ENCODE data around the gene RRAGD. TPM values are rescaled to one million over a fixed set of nuclear protein-coding genes. Genes with fewer than 3 reads are reported as not detected.

RRAGD gene
- polyA plus RNA-seq, 1 experiment: not detected

- CTCF ChIA-PET: interaction anchor here (1.2 to 1.3 kb wide), 2 partner anchors 9 to 52 kb away, joined by 3 to 4 read pairs; no protein-coding TSS in a partner anchor
- DNase-seq (ENCODE audit: low read depth): no peak
- no peak for TF ChIP-seq CTCF (IDR thresholded peaks at IDR 0.05; ENCODE audit: insufficient read depth, low read depth, low read length)
- POLR2A ChIA-PET: no interaction called here
- H3K4me3 ChIP-seq (ENCODE audit: low read depth, low read length): no peak overlapping the region
- no peaks in the 10 kb centered on the region for H3K27me3 ChIP-seq (ENCODE audit: control insufficient read depth, insufficient read depth, low read length)
- no peaks in the 10 kb centered on the region for H3K36me3 ChIP-seq (ENCODE audit: control insufficient read depth, insufficient read depth, low read length)
Observed at GRCh38 chr6:89320012-89320559, 92.0 kb downstream of the RRAGD start.

- Histone ChIP-seq H3K27me3 (ENCODE audit: control insufficient read depth, insufficient read depth, low read length) (no peaks in the 10 kb centered on the region), H3K4me3 (ENCODE audit: low read depth, low read length) (no peak overlapping the region), H3K36me3 (ENCODE audit: control insufficient read depth, insufficient read depth, low read length) (no peaks in the 10 kb centered on the region)
- POLR2A ChIA-PET: no interaction called here
- TF ChIP-seq CTCF (IDR thresholded peaks at IDR 0.05; ENCODE audit: insufficient read depth, low read depth, low read length): no peak
- CTCF ChIA-PET: interaction anchor here (2.8 kb wide), 1 partner anchor 52 kb away, joined by 7 read pairs; no protein-coding TSS in a partner anchor
- DNase-seq (ENCODE audit: low read depth): no peak
Observed at GRCh38 chr6:89317067-89317466, 95.0 kb downstream of the RRAGD start.

- no peak within 1 kb of the TSS for H3K4me3 ChIP-seq (ENCODE audit: low read depth, low read length)
- TF ChIP-seq CTCF (IDR thresholded peaks at IDR 0.05; ENCODE audit: insufficient read depth, low read depth, low read length): no peak
- H3K27me3 ChIP-seq (ENCODE audit: control insufficient read depth, insufficient read depth, low read length): no peaks in the 10 kb centered on the region
- CTCF ChIA-PET: interaction anchor here (2.8 kb wide), 1 partner anchor 53 kb away, joined by 7 read pairs; no protein-coding TSS in a partner anchor
- POLR2A ChIA-PET: no interaction called here
- no peaks in the 10 kb centered on the region for H3K36me3 ChIP-seq (ENCODE audit: control insufficient read depth, insufficient read depth, low read length)
- no peak for DNase-seq (ENCODE audit: low read depth)
Observed at GRCh38 chr6:89315249-89315885, 96.7 kb downstream of the RRAGD start, which contains the start of gene GABRR2. GABRR2 (minus strand) TSS chr6:89315299; CDS start chr6:89315165, 134 bp downstream.

- Histone ChIP-seq H3K36me3 (ENCODE audit: control insufficient read depth, insufficient read depth, low read length) (no peaks in the 10 kb centered on the region), H3K4me3 (ENCODE audit: low read depth, low read length) (no peak overlapping the region), H3K27me3 (ENCODE audit: control insufficient read depth, insufficient read depth, low read length) (no peaks in the 10 kb centered on the region)
- ChIA-PET CTCF (no interaction called here), POLR2A (no interaction called here)
- DNase-seq (ENCODE audit: low read depth): no peak
- TF ChIP-seq CTCF (IDR thresholded peaks at IDR 0.05; ENCODE audit: insufficient read depth, low read depth, low read length): no peak
Observed at GRCh38 chr6:89314692-89315091, 97.4 kb downstream of the RRAGD start.

Other genes with a start within 250 kb of the RRAGD start
- gene GABRR1, start 194.9 kb downstream of the RRAGD start, polyA plus RNA-seq (2011; rRNA removed): not detected in 2 replicates
- gene GABRR2, start 97.0 kb downstream of the RRAGD start, polyA plus RNA-seq (2011; rRNA removed): 0.21 and 0.31 TPM in 2 replicates
- gene UBE2J1, start 59.6 kb downstream of the RRAGD start, polyA plus RNA-seq (2011; rRNA removed): 27.1 and 43.3 TPM in 2 replicates
- 0.61 and 1.1 TPM in 2 replicates for gene ANKRD6, start 20.9 kb upstream of the RRAGD start, polyA plus RNA-seq (2011; rRNA removed)
- gene LYRM2, start 226.5 kb upstream of the RRAGD start, polyA plus RNA-seq (2011; rRNA removed): 15.3 and 35.2 TPM in 2 replicates